ENCODE results near the gene DOHH.

The DOHH gene

GRCh38 chr19:3523361-3524077, 23.0 kb upstream of the DOHH start:
- no peak overlapping the region for H3K4me3 ChIP-seq (ENCODE audit: low read depth, low read length)
- no peak for DNase-seq (ENCODE audit: low read depth)
- TF ChIP-seq MYC (IDR thresholded peaks at IDR 0.05; ENCODE audit: low read depth, low read length) (no peak), CTCF (IDR thresholded peaks at IDR 0.05; ENCODE audit: low read depth, low read length) (no peak), POLR2A (IDR thresholded peaks at IDR 0.05; ENCODE audit: extremely low read depth, insufficient read length) (no peak), MAX (IDR thresholded peaks at IDR 0.05; ENCODE audit: low read depth, low read length) (no peak)

GRCh38 chr19:3522421-3523360, 22.2 kb upstream of the DOHH start:
- DNase-seq (ENCODE audit: low read depth): no peak
- no peak for TF ChIP-seq MYC (IDR thresholded peaks at IDR 0.05; ENCODE audit: low read depth, low read length)
- TF ChIP-seq CTCF (IDR thresholded peaks at IDR 0.05; ENCODE audit: low read depth, low read length): no peak
- TF ChIP-seq MAX (IDR thresholded peaks at IDR 0.05; ENCODE audit: low read depth, low read length): no peak
- TF ChIP-seq POLR2A (IDR thresholded peaks at IDR 0.05; ENCODE audit: extremely low read depth, insufficient read length): no peak
- no peak overlapping the region for H3K4me3 ChIP-seq (ENCODE audit: low read depth, low read length)

- DNase-seq (ENCODE audit: low read depth): no peak
- TF ChIP-seq POLR2A (IDR thresholded peaks at IDR 0.05; ENCODE audit: extremely low read depth, insufficient read length) (no peak), CTCF (IDR thresholded peaks at IDR 0.05; ENCODE audit: low read depth, low read length) (no peak), MAX (IDR thresholded peaks at IDR 0.05; ENCODE audit: low read depth, low read length) (no peak), MYC (IDR thresholded peaks at IDR 0.05; ENCODE audit: low read depth, low read length) (no peak)
- no peak overlapping the region for H3K4me3 ChIP-seq (ENCODE audit: low read depth, low read length)
Observed at GRCh38 chr19:3521104-3521445, 20.6 kb upstream of the DOHH start.

GRCh38 chr19:3520166-3521103, 20.0 kb upstream of the DOHH start:
- no peak for TF ChIP-seq CTCF (IDR thresholded peaks at IDR 0.05; ENCODE audit: low read depth, low read length)
- TF ChIP-seq MAX (IDR thresholded peaks at IDR 0.05; ENCODE audit: low read depth, low read length): no peak
- no peak for TF ChIP-seq POLR2A (IDR thresholded peaks at IDR 0.05; ENCODE audit: extremely low read depth, insufficient read length)
- no peak for TF ChIP-seq MYC (IDR thresholded peaks at IDR 0.05; ENCODE audit: low read depth, low read length)
- no peak overlapping the region for H3K4me3 ChIP-seq (ENCODE audit: low read depth, low read length)
- DNase-seq (ENCODE audit: low read depth): no peak

- DNase-seq (ENCODE audit: low read depth): no peak
- H3K4me3 ChIP-seq (ENCODE audit: low read depth, low read length): no peak overlapping the region
- TF ChIP-seq CTCF (IDR thresholded peaks at IDR 0.05; ENCODE audit: low read depth, low read length) (no peak), MAX (IDR thresholded peaks at IDR 0.05; ENCODE audit: low read depth, low read length) (no peak), MYC (IDR thresholded peaks at IDR 0.05; ENCODE audit: low read depth, low read length) (no peak), POLR2A (IDR thresholded peaks at IDR 0.05; ENCODE audit: extremely low read depth, insufficient read length) (no peak)
Observed at GRCh38 chr19:3519126-3519525, 18.7 kb upstream of the DOHH start.
